GM10248 (cell line): ENCODE results near the gene LMF1.

Experiments used
- CTCF ChIA-PET: fragments of 300-600 bp; sonication (Branson Sonifier 250); formaldehyde crosslinking; extraction: SDS; loops from one replicate; lab custom pipeline; 2021; ENCODE audit warnings: antibody characterized with exemption; lab: Yijun Ruan, JAX
- POLR2A ChIA-PET: fragments of 350-650 bp; sonication (Branson Sonifier 250); formaldehyde crosslinking; extraction: SDS; loops from one replicate; lab custom pipeline; 2020; ENCODE audit warnings: antibody characterized with exemption; lab: Yijun Ruan, JAX
- DNase-seq: peaks from one replicate; pipeline ENCODE4 v3.0.0; 2012; ENCODE audit errors: extremely low spot score
- CTCF ChIP-seq: IDR thresholded peaks from 2 replicates; pipeline ENCODE4 v1.5.1; 2012; ENCODE audit warnings: mild to moderate bottlenecking, low read depth; ENCODE audit errors: extremely low read depth, missing control alignments, control extremely low read depth

LMF1 gene

GRCh38 chr16:973366-973765, 2.6 kb upstream of the LMF1 start:
- ChIA-PET CTCF (interaction anchor here (0.8 kb wide), 1 partner anchor 188 kb away, joined by 3 read pairs; no protein-coding TSS in a partner anchor), POLR2A (no interaction called here)
- DNase-seq, result no peak
- TF ChIP-seq CTCF, result no peak

- no peak for TF ChIP-seq CTCF
- DNase-seq, result no peak
- POLR2A ChIA-PET, result no interaction called here
- CTCF ChIA-PET, result interaction anchor here (0.8 kb wide), 1 partner anchor 187 kb away, joined by 3 read pairs; no protein-coding TSS in a partner anchor
These were observed 1.7 kb upstream of the LMF1 start for GRCh38 chr16:972316-973002.

DNA sequence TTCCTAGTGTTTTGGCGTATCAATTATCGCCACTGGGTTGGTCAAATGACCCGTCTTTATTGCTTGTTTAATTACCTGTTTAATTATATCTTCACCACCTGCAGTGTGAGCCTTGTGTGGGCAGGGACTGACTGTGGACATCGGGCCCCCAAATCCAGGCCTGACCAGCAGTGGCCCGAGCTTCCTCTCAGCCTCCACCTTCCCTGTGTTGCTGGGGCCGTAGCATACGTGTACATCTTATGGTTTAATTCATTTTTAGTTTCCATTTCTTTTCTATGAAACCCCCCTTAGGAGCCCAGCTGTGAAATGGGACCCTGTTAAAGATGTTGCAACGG, 1.2 kb upstream of the LMF1 start:
- no peak for TF ChIP-seq CTCF
- CTCF ChIA-PET, result no interaction called here
- POLR2A ChIA-PET, result no interaction called here
- DNase-seq, result no peak

GRCh38 chr16:971582-971905, 760 bp upstream of the LMF1 start:
- ChIA-PET CTCF (no interaction called here), POLR2A (no interaction called here)
- TF ChIP-seq CTCF, result no peak
- DNase-seq, result no peak

- DNase-seq, result no peak
- ChIA-PET CTCF (no interaction called here), POLR2A (no interaction called here)
- no peak for TF ChIP-seq CTCF
These were observed 408 bp downstream of the LMF1 start for GRCh38 chr16:970386-970765.

- CTCF ChIA-PET, result no interaction called here
- POLR2A ChIA-PET, result no interaction called here
- TF ChIP-seq CTCF, result no peak
These were observed 1.0 kb downstream of the LMF1 start for GRCh38 chr16:969508-970385.

More at GRCh38 chr16:969508-970385, 1.0 kb downstream of the LMF1 start:
- DNase-seq, result no peak
